HG03354 (cell line): ENCODE data around the gene SIK2.
"Not testable (repeated sequence)": the region's sequence is repeated elsewhere in the genome, so short reads cannot be mapped to it uniquely, and the experiment has no call there.

Experiments
- ATAC-seq: cut with Tn5 transposase; IDR thresholded peaks from one replicate; pipeline ENCODE4 v1.9.1; 2021; ENCODE audit warnings: mild to moderate bottlenecking; ENCODE audit not compliant: unreplicated experiment, poor library complexity, severe bottlenecking

SIK2 gene

DNA sequence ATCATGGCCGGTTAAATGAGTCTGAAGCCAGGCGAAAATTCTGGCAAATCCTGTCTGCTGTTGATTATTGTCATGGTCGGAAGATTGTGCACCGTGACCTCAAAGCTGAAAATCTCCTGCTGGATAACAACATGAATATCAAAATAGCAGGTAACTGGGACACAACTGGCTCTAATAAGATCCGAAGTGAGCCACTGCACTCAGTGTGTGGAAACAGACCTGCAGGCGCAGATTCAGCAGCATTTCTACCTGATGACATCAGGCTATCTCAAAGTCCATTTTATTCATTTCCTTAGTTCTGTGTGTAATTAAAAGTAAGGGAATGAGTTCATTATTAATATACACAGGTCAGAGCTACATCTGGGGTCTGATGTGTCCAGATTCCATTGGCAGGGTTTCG lies 85.8 kb downstream of the SIK2 start:
- no peak for ATAC-seq

DNA sequence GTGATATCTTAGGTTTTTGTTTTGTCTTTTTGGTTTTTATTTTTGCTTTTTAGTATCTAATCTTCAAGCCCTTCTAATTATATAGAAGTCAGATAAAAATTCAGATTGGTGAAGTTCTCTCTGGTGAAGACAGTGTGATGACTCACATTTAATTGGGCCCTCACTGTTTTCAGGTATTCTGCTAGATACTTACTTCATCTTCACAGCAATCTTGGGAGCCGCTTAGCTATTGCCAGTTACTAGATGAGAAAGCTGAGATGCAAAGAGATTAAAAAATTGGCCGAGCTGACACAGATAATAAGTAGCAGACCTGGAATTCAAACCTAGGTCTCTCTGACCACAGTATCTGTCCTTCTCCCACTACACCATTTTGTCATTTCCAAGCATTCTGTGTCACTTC lies 88.9 kb downstream of the SIK2 start:
- ATAC-seq: no peak

DNA sequence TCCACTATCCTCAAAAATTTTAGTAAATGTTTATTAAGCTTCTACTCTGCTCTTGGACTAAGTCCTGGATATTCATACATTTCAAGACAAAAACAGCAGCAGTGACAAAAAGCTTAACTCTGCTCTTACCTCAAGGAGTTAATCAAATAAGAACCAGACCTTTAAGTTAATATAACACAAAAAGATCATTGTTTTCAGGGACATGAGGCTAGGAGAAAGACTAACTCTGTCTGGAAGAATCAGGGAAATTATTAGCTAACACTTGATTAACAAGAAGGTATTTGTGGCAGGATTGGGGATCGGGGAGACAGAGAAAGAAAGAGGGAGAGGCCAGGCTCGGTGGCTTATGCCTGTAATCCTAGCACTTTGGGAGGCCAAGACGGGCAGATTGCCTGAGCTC lies 89.5 kb downstream of the SIK2 start:
- no peak for ATAC-seq

DNA sequence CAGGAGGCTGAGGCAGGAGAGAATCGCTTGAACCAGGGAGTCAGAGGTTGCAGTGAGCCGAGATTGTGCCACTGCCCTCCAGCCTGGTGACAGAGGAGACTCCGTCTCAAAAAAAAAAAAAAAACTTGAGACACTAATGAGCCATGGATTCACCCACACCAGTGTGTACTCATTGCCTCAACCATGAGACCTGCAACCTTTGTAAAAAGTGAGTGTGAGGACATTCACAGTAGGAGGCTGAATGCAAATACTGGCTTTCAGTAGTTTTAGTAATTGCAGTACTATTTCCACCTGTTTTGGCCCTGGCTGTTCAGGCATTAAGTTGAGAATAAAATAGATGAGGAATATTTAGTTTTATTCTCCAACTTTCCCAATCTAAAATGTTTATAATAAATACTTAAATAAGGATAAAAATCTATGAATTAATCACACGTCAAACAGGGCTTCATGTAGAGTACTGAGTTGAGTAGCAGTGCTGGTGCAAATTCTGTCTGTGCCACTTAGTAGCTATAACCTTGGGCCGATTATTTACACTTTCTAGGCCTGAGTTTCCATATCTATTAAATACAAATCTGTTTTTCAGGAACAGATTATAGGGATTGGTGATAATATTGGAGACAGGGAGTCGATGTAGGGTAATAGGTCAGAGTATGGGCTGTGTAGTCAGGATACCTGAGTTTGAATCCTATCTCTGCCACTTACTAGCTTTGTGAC lies 91.1 kb downstream of the SIK2 start:
- no peak for ATAC-seq

DNA sequence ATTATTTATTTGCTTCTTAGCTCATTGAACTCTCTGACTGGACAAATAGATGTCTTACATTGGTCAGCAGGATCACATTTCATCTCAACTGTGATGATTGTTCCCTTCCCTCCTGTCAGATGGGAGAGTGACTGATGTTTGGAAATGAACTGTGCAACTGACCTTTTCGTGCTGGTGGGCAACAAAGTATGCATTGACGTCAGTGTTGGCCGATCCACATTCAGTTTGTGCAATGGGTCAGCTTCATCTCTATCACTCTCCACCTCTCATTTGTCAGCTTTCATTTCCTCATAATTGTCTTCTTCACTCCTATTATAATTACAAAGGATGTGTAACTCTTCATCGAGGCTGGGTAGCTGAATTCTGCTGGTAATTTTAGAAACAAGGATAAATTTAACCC lies 92.6 kb downstream of the SIK2 start:
- no peak for ATAC-seq

DNA sequence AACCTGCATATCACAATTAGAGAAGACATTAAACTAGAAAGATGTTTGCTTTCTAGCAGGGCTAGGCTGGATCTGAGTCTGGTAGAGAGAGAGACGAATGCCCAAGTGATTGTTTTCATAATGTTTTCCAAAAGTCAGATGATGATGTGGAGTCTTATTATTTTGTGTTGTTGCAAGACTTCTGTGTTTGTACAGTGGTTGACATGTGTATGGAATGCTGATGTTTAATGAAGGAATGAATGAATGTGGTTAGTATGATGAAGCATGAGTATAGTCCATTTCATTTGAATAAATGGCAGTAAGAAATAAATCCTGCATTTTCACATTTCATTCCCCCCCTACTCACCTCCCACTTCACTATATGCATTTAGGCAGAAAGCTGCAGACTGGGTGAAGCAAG lies 94.3 kb downstream of the SIK2 start:
- ATAC-seq: no peak

DNA sequence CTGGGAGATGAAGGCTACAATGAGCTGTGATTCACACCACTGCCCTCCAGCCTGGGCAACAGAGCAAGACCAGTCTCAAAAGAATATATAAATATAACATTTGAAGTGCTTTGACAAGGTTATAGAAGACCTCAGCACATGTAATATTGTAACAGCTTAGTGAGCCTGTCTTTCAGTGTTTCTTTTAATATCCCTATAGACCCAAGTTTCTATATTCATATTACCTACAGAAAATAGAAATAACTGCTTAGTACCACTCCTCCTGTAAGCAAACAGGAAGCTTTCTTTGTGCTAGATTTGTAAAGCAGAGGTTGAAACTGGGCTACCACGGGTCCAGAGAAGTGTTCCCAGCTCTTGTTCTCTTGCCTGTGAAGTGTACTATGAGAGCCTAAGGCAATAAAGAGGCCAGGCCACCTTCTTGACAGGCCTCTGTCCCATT lies 95.7 kb downstream of the SIK2 start:
- peak; percentile 57 for ATAC-seq

DNA sequence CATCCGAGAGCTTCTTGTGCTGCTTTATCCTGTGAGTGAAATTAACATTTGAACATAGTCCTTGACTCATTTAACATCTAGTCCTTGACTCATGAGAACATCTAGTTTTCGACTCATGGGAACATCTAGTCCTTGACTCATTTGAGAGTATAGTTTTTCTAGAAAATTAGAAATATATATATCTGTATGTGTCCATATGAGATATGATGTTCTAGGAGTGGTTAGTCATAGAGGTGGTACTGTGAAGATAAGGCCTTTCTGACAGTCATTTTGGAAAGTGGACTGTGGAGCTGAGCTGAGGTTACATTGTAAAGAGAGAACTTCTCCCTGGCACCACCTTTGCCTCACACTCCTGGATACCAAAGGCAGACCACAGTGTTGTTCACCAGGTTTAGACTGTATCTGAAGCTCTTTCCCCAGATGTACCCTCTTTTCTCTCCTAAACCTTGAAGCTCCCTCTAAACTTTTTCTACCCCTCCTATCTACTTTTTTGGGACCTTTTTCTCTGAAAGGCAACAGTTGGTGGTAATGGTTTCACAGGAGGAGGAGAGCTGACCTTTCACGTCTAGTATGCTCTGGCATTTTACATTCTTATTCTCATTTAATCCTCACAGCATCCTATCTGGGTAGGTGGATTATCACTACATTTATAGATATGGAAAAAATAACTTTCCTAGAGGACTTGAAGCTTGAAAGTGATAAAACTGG lies 96.8 kb downstream of the SIK2 start:
- ATAC-seq: no peak

DNA sequence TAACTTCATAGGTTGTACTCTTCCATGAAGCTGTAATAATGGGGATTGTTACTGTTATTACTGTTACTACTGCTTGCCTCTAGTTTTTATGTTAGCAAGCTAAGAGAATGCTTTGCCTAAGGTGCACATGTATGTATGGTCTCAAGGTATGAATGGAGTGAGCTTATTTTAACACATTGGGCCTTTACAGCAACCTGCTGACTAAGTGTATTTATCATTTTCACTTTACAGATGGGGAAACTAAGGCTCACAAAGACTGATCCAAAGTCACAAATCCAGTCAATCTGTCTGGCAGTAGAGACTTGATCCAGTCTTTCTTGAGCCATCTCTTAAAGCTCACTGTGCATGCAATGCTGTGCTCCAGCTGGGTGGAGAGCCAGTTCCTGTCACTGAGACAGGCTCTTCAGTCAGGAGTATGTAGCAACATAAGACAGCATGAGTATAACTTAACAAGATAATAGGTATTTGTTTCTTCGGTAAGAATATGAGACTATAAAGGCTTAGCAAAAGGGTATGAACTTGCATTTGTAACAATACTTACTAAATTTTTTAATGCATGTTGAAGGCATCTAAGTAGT lies 97.4 kb downstream of the SIK2 start:
- ATAC-seq: no peak

DNA sequence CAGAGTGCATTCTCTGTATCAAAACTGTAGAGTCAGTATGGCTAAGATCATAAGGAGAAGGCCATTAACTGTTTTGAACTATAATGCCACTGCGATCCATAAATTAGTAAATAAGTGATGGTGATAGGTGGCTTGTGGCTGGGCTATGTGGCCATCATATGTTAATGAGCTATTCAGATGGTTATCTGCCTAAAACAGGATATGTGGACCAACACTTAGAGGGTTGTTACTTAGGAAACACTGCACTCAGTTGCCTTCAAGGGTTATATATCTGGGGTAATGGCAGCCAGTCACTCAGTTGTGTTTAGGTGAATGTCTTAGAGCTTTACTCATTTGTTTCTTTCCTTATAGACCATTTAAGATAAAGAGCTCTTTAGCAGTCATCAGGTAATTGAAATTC lies 97.9 kb downstream of the SIK2 start:
- ATAC-seq: no peak

DNA sequence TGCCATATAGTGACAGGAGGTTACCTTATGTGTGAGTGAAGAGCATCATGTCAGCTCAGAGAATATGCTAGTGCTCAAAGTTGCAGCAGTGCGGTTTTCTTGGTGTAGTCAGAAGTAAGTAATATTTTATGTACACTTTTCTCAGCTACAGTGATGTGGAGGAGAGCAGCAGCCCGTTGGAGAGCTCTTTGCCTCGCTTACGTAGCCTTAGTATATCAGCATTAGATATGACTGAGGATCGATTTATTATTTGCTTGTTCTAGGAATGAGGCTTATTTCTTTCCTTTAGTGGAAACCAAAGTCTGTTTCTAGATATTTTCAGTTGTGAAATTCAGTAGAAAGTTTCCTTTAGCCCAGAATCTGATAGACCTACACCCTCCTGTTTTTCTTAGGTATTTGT lies 100.4 kb downstream of the SIK2 start:
- ATAC-seq: no peak

DNA sequence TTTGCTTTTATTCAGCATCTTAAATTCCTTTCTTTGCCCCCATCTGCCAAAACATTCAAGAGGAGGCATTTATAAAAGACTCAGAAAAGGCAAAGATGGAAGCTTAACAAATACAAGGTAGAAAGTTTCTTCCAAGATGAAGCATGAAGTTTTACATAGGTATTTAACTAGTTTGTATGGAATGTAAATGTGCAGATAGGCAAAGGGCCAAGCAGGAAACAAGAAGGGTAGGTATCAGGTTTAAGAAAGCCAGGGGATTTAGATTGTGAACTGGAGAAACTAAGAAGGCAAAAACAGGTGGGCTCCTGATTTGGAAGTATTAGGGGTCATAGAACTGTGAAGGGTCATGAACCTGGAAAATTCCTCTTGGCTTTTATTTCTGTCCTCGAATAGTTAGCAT lies 101.3 kb downstream of the SIK2 start:
- no peak for ATAC-seq

DNA sequence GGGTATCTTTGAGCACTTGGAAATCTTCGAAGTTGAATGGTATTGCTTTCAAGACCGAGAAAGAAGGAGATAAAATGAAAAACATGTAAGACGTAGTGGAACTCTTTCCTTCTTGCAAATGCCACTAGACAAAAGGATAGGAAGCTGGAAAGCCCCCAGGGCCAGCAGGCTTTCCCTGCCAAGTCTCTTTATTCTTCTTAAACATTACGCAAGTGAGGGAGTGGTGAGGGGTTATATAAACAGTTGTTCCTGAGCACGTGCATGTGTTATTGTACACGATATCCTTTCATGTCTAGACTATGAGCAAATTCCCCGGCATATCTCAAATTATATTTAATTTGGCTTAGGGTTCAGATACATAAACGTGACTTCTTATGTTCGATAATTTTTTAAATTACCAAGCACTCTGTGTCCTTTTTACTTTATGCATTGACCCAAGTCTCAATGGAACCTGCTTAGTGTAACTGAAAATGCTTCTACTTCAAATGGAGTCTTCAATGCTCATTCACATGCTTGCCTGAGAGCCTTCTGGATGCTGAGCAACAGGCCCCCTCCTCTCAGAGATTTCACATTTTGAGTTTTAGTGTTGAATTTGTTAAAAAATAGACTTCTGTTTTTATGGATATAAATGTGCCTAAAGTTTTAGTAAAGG lies 104.9 kb downstream of the SIK2 start:
- no peak for ATAC-seq

DNA sequence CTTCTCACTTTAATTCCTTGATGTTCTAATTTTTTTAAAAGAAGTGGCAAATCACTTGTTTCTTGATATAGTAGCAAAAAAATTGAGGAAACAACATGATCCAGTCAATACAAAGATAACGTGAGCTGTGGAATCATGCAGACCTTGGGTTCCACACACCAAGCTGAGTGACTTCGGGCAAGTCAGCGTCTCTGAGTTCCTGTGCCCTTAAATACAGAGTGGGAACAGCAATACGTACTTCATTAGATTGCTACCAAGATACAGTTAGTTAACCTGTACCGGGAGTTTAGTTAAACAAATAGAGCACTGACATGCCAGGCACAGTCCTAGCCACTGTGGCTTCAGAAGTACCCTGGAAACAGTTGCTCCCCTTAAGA lies 105.4 kb downstream of the SIK2 start:
- ATAC-seq: no peak

DNA sequence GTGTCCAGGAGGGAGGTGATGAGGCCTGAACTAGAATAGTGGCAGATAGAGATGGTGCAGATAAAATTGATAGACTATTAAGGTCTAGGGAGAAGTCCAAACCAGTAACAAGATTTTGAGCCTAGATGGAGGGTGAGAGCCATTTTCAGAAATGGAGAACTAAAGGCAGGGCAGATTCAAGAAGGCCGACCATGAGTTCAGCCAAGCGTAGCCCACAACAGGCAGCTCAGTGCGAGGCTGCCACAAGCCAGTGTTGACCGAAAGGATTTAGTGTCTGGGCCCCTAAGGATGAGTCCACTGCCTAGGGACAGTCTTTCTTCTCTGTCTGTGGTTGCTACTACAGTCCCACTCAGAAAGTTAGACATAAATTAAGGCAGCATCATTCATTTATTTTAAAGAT lies 112.3 kb downstream of the SIK2 start:
- ATAC-seq: no peak

DNA sequence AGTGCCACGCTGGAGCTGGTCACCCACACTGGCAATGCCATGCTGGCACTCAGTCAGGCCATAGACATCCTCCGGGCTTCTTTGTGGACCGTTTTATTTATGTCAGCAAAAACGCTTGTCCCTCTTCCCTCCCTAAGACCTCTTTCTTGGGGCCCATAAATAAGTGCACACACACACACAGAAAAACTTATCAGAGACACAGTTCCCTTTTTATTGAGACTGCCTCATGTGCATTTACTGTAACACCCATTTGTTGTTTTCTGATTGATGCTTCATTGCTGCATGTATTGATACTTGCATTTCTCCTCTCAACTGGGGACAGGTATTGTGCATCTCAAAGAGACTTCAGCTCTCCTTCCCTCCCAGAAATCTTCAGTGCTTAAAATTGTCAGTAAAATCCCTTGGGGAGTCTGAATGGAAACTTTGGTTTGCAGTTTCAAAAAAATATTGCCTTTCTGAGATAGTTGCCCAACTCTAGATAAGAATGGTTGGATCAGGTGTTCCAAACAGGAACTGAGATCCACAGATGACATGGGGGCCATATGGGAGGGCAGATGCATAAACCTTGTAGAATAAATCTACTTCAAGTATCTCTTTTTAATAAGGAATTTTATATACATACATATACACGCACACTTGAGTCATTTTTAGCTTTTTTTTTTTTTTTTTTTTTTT lies 113.0 kb downstream of the SIK2 start:
- no peak for ATAC-seq

DNA sequence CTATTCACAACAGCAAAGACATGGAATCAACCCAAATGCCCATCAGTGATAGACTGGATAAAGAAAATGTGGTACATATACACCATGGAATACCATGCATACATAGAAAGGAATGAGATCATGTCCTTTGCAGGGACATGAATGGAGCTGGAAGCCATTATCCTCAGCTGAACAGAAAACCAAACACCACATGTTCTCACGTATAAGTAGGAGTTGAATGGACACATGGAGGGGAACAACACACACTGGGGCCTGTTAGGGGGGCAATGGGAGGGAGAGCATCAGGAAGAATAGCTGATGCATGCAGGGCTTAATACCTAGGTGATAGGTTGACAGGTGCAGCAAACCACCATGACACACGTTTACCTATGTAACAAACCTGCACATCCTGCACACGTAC lies 115.4 kb downstream of the SIK2 start:
- not testable (repeated sequence) for ATAC-seq

DNA sequence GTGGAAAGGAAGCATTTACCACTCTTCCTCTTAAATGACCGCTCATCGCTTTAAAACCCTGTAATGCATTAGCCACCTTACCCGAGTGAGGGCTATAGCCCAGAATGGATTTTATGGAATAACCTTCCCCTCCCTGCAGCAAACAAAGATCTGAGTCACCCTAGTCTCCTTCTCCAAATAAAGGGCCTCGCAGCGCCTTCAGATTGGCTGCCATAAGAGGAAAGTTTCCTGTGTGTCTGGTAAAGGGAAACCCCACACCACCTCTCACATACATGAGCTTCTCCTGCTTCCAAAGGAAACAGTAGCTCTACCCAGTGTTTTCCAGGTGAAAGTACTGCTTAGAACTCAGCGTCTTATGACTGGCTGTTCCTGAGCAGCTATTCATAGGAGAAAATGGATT lies 116.2 kb downstream of the SIK2 start:
- ATAC-seq: no peak

DNA sequence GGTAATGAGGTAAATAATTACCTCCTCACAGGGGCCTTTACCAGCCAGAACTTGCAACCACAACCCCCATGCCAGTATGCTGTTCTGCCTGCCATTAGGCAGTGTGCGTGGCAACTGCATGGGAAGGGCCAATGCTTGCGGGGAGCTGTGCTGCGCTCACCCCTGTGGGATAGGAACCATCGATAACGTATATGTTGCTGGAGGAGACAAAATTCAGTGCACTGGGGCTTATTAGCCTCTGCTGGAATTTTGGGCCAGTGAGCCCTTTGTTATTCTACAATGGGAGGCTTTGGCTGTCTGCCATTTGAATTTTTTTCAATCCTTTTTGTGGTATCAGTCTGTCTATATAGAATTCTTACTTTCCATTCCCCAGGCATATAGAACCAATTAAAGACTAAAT lies 116.6 kb downstream of the SIK2 start:
- ATAC-seq: no peak

DNA sequence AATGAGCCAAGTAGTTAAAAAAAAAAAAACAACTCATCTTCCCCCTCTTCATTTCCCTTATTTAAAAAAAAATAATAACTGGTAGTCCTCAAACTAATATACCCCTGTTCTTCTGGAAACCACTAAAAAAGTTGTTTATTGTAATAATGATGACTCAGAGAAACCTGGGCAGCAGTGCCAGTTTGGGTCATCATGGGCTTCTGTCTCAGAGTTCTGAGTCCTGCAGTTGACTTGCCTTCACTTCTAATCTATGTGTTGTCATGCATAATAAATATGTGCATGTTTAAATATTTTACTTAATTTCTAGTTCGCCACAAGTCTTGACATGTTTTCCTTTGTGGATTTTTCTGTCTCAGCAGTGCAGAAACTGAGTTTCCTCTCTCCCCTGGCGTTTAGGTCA lies 117.1 kb downstream of the SIK2 start:
- no peak for ATAC-seq
